Measurements from ENCODE around the gene PPTC7.
"Not testable (repeated sequence)": the region's sequence is repeated elsewhere in the genome, so short reads cannot be mapped to it uniquely, and the experiment has no call there.

PPTC7 gene

GRCh38 chr12:110560048-110560447, 23.1 kb downstream of the PPTC7 start:
- DNase-seq, result no peak

GRCh38 chr12:110558945-110559344, 24.2 kb downstream of the PPTC7 start:
- DNase-seq, result not testable (repeated sequence)

GRCh38 chr12:110557300-110557699, 25.8 kb downstream of the PPTC7 start:
- no peak for DNase-seq

- no peak for DNase-seq
These were observed 26.4 kb downstream of the PPTC7 start for GRCh38 chr12:110556705-110557104.

- DNase-seq, result no peak
These were observed 27.3 kb downstream of the PPTC7 start for GRCh38 chr12:110555577-110556406.

GRCh38 chr12:110554184-110554583, 28.9 kb downstream of the PPTC7 start:
- DNase-seq, result no peak

GRCh38 chr12:110550981-110551380, 32.1 kb downstream of the PPTC7 start:
- no peak for DNase-seq

- no peak for DNase-seq
These were observed 33.4 kb downstream of the PPTC7 start for GRCh38 chr12:110549716-110550115.

- DNase-seq, result no peak
These were observed 34.4 kb downstream of the PPTC7 start for GRCh38 chr12:110548678-110549077.

GRCh38 chr12:110547090-110547489, 36.0 kb downstream of the PPTC7 start:
- no peak for DNase-seq

- DNase-seq, result no peak
These were observed 36.8 kb downstream of the PPTC7 start for GRCh38 chr12:110546339-110546738.

- DNase-seq, result no peak
These were observed 37.3 kb downstream of the PPTC7 start for GRCh38 chr12:110545812-110546211.

GRCh38 chr12:110545259-110545658, 37.9 kb downstream of the PPTC7 start:
- not testable (repeated sequence) for DNase-seq

- DNase-seq, result no peak
These were observed 39.2 kb downstream of the PPTC7 start for GRCh38 chr12:110543965-110544364.

GRCh38 chr12:110543252-110543959, 39.7 kb downstream of the PPTC7 start:
- no peak for DNase-seq

GRCh38 chr12:110540048-110540447, 43.1 kb downstream of the PPTC7 start:
- no peak for DNase-seq

- no peak for DNase-seq
These were observed 44.1 kb downstream of the PPTC7 start for GRCh38 chr12:110538869-110539622.

- DNase-seq, result no peak
These were observed 45.3 kb downstream of the PPTC7 start for GRCh38 chr12:110537605-110538409.

- DNase-seq, result no peak
These were observed 46.1 kb downstream of the PPTC7 start for GRCh38 chr12:110536834-110537604.

- DNase-seq, result no peak
These were observed 48.3 kb downstream of the PPTC7 start for GRCh38 chr12:110534811-110535210.

- DNase-seq, result no peak
These were observed 49.5 kb downstream of the PPTC7 start for GRCh38 chr12:110533607-110534006.

- DNase-seq, result no peak
These were observed 50.5 kb downstream of the PPTC7 start for GRCh38 chr12:110532644-110533043.

All from activated effector memory CD4-positive, alpha-beta T cell treated with Interleukin-2 at 50 U/mL for 16 hours (primary cell).